Adrenal gland (tissue), 12 donors: ENCODE results near the gene BRME1. TPM values are rescaled to one million over a fixed set of nuclear protein-coding genes. Genes with fewer than 3 reads are reported as not detected.

Experiments used
- DNase-seq, 7 donors: peaks; one replicate each; pipeline ENCODE4 v3.0.0-alpha.2; 2019 to 2020
- H3K27ac ChIP-seq, 5 donors: fragments of 200-600 bp; sonication (generic) in 4 of 5; 1 replicate in 3 of 5; 2 replicates in 2 of 5; pipeline versions ENCODE4 v1.5.1 to v1.8.0; 2016 to 2020; ENCODE audit warnings: mild to moderate bottlenecking in 1 of 5
- H3K27me3 ChIP-seq: fragments of 200-600 bp; 2 replicates; pipeline ENCODE4 v1.8.0; 2021
- H3K36me3 ChIP-seq, 2 donors: fragments of 200-600 bp; replicated peaks in 1 of 2; 1 replicate in 1 of 2; 2 replicates in 1 of 2; pipeline versions ENCODE4 v1.5.1 to v1.8.0; 2018 to 2022
- H3K4me1 ChIP-seq, 2 donors: fragments of 200-600 bp; replicated peaks in 1 of 2; 1 replicate in 1 of 2; 2 replicates in 1 of 2; pipeline versions ENCODE4 v1.5.1 to v1.8.0; 2018 to 2021
- H3K4me3 ChIP-seq, 4 donors: fragments of 200-600 bp; sonication (generic) in 3 of 4; one replicate each; pipeline ENCODE4 v1.5.1; 2016 to 2018
- H3K9me3 ChIP-seq, 3 donors: fragments of 200-600 bp; sonication (generic) in 1 of 3; replicated peaks in 1 of 3; 1 replicate in 2 of 3; 2 replicates in 1 of 3; pipeline versions ENCODE4 v1.5.1 to v1.8.0; 2016 to 2021
- CTCF ChIP-seq, 6 experiments: fragments of 450-650 bp in 4 of 6; fragments of 200-600 bp in 2 of 6; sonication (generic) in 1 of 6; IDR thresholded peaks; 1 replicate in 5 of 6; 2 replicates in 1 of 6; pipeline versions ENCODE4 v1.5.1 to v1.8.0; 2016 to 2021; ENCODE audit warnings: antibody characterized with exemption in 6 of 6, mild to moderate bottlenecking in 2 of 6, moderate library complexity in 1 of 6
- POLR2A ChIP-seq, 2 donors: fragments of 450-650 bp; IDR thresholded peaks; one replicate each; pipeline ENCODE4 v1.6.1; 2017; ENCODE audit warnings: antibody characterized with exemption in 2 of 2, mild to moderate bottlenecking in 2 of 2, moderate library complexity in 1 of 2
- WGBS, 4 donors: extraction: QIAGEN DNeasy Blood & Tissue Kit in 2 of 4; methylation state at CpG; one replicate each; pipeline versions ENCODE4 v1.1.5 to v1.1.7; 2013 to 2017; 5-methylcytosine and 5-hydroxymethylcytosine counted together
- intact Hi-C, 2 donors: fragments of 100-400 bp; cut with DNase I; formaldehyde crosslinking; loops; one replicate each; pipeline versions ENCODE4 v1.14.1 to v1.15.0; 2022 to 2023
- polyA plus RNA-seq, 3 donors: library from polyadenylated mRNA; stranded (reverse); fragments of 200-250 nt in 2 of 3; fragments of 350-450 nt in 1 of 3; fragmentation: Illumina TruSeq in 1 of 3; extraction: RNeasy Lipid Tissue Mini Kit (QIAGEN cat#74804) in 1 of 3; gene quantifications; one replicate each; pipeline ENCODE4 v1.2.3, GENCODE V29; 2013 to 2014
- total RNA-seq, 9 donors: library from RNA; depleted of rRNA in 4 of 9; stranded (reverse); fragments of >200 nt in 4 of 9; fragments of 120-200 nt in 1 of 9; fragmentation: NEBNext Ultra II Directional in 1 of 9; extraction: Animal tissue kit (Norgen Biotek cat#: 25700) in 1 of 9; gene quantifications; one replicate each; pipeline versions ENCODE4 v1.1.0 to v1.2.4, GENCODE V29; 2013 to 2023
- donor health status: healthy with polysubstance abuse.
- donor health status: Bipolar disorder and iron deficiency.
- donor health status: DM: yes; HTN: yes; CAD: no.
- donor health status: DM: no; HTN: no; CAD: no.
- donor health status: DM: no; HTN: no; CAD: no.
- donor health status: DM: yes; HTN: yes; CAD: no.

The BRME1 gene
- total and polyA plus RNA-seq, 12 donors = 0.21 to 4.5 (median 1.4) TPM; not detected in 1

GRCh38 chr19:13848340-13848677 is 57.6 kb downstream of the BRME1 start:
- no peak for DNase-seq
- Histone ChIP-seq H3K27me3 (no peaks in the 10 kb centered on the region), H3K36me3 (no peaks in the 10 kb centered on the region), H3K4me3 (no peak overlapping the region), H3K4me1 (peaks cover 20 to 43% of the 10 kb centered on the region in 2 donors), H3K27ac (peak overlapping the region in 2 of 5 donors; percentile 97 to 99), H3K9me3 (no peaks in the 10 kb centered on the region)
- intact Hi-C loops = no loop called here
- 67 to 76% (median 70%) methylated on average over 4 of the region's 4 CpGs for WGBS, 4 donors
- no peak for TF ChIP-seq CTCF (IDR thresholded peaks at IDR 0.05)
- no peak for TF ChIP-seq POLR2A (IDR thresholded peaks at IDR 0.05)

DNA sequence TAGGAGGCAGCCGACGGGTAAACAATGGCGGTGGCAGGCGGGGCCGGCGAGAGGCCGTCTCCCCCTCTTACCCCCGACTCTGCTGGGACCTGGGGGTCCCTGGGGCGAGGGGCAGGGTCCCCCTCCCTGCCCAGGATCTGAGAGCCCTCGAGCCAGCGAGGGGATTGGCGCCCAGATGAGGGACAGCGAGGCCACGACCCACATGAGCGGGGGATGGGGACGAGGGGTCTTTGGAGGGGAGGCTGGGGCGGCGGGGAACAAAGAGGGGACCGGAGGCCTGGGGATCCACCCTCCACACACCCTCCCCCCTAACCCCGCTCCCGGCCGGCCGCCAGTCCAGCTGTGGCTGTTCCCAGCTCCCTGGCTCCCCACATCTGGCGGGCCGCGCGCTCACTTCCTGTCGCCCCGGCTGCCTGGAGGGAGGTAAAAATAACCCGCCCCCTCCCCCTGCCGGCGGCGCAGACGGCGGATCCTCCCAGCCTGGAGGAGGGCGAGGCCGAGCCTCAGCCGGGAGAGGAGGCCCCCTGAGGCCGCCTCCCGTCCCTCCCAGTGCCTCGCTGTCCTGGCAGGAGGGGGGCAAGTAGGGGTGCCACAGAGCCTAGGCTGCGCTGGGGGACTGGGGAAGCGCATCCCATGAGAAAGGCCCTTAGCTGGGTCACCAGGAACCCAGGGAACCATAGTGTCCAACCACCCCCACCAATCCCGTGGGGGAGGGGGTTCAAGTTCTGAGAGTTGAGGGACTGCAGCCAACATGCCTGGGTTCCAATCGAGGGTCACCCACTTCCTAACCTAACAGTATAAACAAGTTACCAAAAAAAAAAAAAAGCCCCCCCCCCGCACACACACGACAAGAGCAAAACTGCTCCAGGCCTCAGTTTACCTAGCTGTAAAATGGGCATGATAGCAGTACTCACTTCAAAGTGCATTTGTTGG is 58.2 kb downstream of the BRME1 start:
- no peaks in the 10 kb centered on the region for H3K36me3 ChIP-seq
- peak overlapping the region in 3 of 4 donors; percentile 49 to 57 (median 56) for H3K4me3 ChIP-seq
- H3K27me3 ChIP-seq = no peaks in the 10 kb centered on the region
- H3K4me1 ChIP-seq = peaks cover 24 to 47% of the 10 kb centered on the region in 2 donors
- intact Hi-C loops = no loop called here
- DNase-seq = peak; percentile 89 to 95 (median 92)
- peak overlapping the region; percentile 97 to 99 (median 99) for H3K27ac ChIP-seq
- 2 to 7% (median 4%) methylated on average over 8 to 47 of the region's 47 CpGs for WGBS, 4 donors
- TF ChIP-seq POLR2A (IDR thresholded peaks at IDR 0.05) (peak; percentile 82 to 88), CTCF (IDR thresholded peaks at IDR 0.05) (peak; percentile 20 to 51 (median 40))
- no peaks in the 10 kb centered on the region for H3K9me3 ChIP-seq

DNA sequence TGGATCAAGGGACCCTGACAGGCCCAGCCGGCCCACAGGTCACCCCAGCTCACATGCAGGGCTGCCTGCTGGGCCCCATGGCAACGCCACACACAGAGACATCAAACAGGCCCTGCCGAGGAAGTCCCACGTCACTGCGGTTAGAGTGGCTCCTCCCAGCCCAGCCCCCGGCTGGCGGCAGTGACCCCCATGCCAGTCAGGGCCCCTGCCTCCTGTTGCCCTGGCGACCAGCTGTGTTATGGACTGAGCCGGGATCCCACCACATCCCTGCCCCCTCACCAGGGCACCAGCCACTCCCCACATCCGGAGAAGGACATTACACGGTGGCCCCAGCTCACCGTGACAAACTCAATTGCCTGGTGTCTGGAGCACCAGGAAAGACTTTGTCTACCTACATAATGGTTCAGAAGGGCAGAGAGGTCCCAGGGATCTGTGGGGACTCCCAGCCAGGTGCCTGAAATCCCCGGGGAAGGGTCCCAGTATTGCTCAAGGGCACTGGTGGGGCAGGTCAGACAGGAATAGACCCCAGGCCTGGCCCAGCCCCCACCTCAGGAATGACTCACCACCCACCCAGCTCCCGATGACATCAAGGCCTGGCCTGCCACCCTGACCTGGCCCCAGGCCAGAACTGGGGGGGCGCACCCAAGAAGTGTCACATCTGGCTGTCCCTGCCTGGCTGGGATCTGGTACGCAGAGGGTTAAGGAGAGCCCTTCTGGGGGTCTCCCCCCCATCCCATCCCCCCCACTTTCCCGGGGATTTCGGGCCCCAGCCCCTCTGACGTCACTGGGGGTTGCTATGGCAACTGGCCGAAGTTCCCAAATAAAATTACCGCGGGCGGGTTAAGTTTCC is 59.1 kb downstream of the BRME1 start:
- Histone ChIP-seq H3K4me1 (peaks cover 28 to 47% of the 10 kb centered on the region in 2 donors), H3K4me3 (peak overlapping the region in 3 of 4 donors; percentile 49 to 57 (median 56)), H3K27me3 (no peaks in the 10 kb centered on the region), H3K36me3 (no peaks in the 10 kb centered on the region), H3K27ac (peak overlapping the region; percentile 97 to 99 (median 99)), H3K9me3 (no peaks in the 10 kb centered on the region)
- peak; percentile 88 to 94 (median 91) for DNase-seq
- intact Hi-C loops = no loop called here
- TF ChIP-seq POLR2A (IDR thresholded peaks at IDR 0.05) = peak in 1 of 2 donors; percentile 33
- TF ChIP-seq CTCF (IDR thresholded peaks at IDR 0.05) = no peak
- WGBS, 4 donors = 0 to 11% (median 7%) methylated on average over 1 to 23 of the region's 23 CpGs

- Histone ChIP-seq H3K4me1 (peaks cover 27 to 49% of the 10 kb centered on the region in 2 donors), H3K27ac (peak overlapping the region in 3 of 5 donors; percentile 90 to 98 (median 95)), H3K9me3 (no peaks in the 10 kb centered on the region), H3K4me3 (no peak overlapping the region), H3K36me3 (no peaks in the 10 kb centered on the region), H3K27me3 (no peaks in the 10 kb centered on the region)
- TF ChIP-seq POLR2A (IDR thresholded peaks at IDR 0.05) (no peak), CTCF (IDR thresholded peaks at IDR 0.05) (no peak)
- WGBS, 4 donors = 79 to 90% (median 84%) methylated on average over 4 to 7 of the region's 7 CpGs
- no peak for DNase-seq
- intact Hi-C loops = no loop called here
Observed at GRCh38 chr19:13844130-13844631, 61.7 kb downstream of the BRME1 start.
